Fibroblast of the aortic adventitia (primary cell): ENCODE data around the gene DEPP1. TPM values are rescaled to one million over a fixed set of nuclear protein-coding genes. Genes with fewer than 3 reads are reported as not detected.
A peak's percentile ranks its signal among the peaks of the same experiment; 100 is the strongest.

Source experiments
- DNase-seq: peaks from one replicate; pipeline ENCODE4 v3.0.0-alpha.2; 2010; ENCODE audit warnings: low read depth
- H3K4me3 ChIP-seq: 2 replicates; pipeline ENCODE4 v1.5.1; 2011; ENCODE audit warnings: low read depth, mild to moderate bottlenecking, control low read depth, low read length, moderate library complexity
- CTCF ChIP-seq: IDR thresholded peaks from 2 replicates; pipeline ENCODE4 v1.5.1; 2011; ENCODE audit warnings: mild to moderate bottlenecking, low read length, control low read depth, inconsistent platforms; ENCODE audit not compliant: insufficient read depth
- total RNA-seq: library from RNA; depleted of rRNA; stranded (reverse); fragments of >200 nt; gene quantifications from 2 replicates; pipeline ENCODE4 v1.2.3, GENCODE V29; 2012; ENCODE audit warnings: low replicate concordance

Gene DEPP1
- total RNA-seq, 1 donor: 17.3 TPM

- no peak for TF ChIP-seq CTCF
- no peak overlapping the region for H3K4me3 ChIP-seq
Observed at GRCh38 chr10:44989597-44990301, 11.1 kb upstream of the DEPP1 start.

GRCh38 chr10:44988957-44989585 lies 10.5 kb upstream of the DEPP1 start:
- no peak for DNase-seq
- no peak for TF ChIP-seq CTCF
- H3K4me3 ChIP-seq: no peak overlapping the region

More at GRCh38 chr10:44989597-44990301, 11.1 kb upstream of the DEPP1 start:
- no peak for DNase-seq

- no peak for TF ChIP-seq CTCF
- no peak overlapping the region for H3K4me3 ChIP-seq
- DNase-seq: peak; percentile 91
Observed at GRCh38 chr10:44986670-44987069, 8.1 kb upstream of the DEPP1 start.

- no peak for TF ChIP-seq CTCF
- no peak for DNase-seq
- no peak overlapping the region for H3K4me3 ChIP-seq
Observed at GRCh38 chr10:44986179-44986578, 7.6 kb upstream of the DEPP1 start.

- peak; percentile 58 for DNase-seq
- H3K4me3 ChIP-seq: no peak overlapping the region
- TF ChIP-seq CTCF: no peak
Observed at GRCh38 chr10:44985175-44985681, 6.6 kb upstream of the DEPP1 start.

- TF ChIP-seq CTCF: no peak
- DNase-seq: no peak
- H3K4me3 ChIP-seq: no peak overlapping the region
Observed at GRCh38 chr10:44984671-44985101, 6.1 kb upstream of the DEPP1 start.
